Keratinocyte (primary cell): ENCODE measurements around the gene ARMC8. TPM values are rescaled to one million over a fixed set of nuclear protein-coding genes. Genes with fewer than 3 reads are reported as not detected.

Source experiments
- DNase-seq: peaks from one replicate; pipeline ENCODE4 v3.0.0-alpha.2; 2011; ENCODE audit warnings: low read depth, missing footprints, low spot score
- FAIRE-seq: peaks from 2 replicates; lab custom pipeline; 2011; peaks lifted over from hg19 to GRCh38; lab: Jason Lieb, UNC
- H2AFZ ChIP-seq: 2 replicates; pipeline ENCODE4 v1.6.0; 2012; ENCODE audit warnings: low read length, control low read depth, inconsistent platforms; ENCODE audit not compliant: control insufficient read depth
- H3K27ac ChIP-seq: 2 replicates; pipeline ENCODE4 v1.5.1; 2011; ENCODE audit warnings: low read length; ENCODE audit not compliant: control insufficient read depth, insufficient read depth
- H3K27me3 ChIP-seq: 3 replicates; pipeline ENCODE4 v1.6.0; 2011; ENCODE audit warnings: low read length; ENCODE audit not compliant: control insufficient read depth, insufficient read depth; ENCODE audit errors: extremely low read depth
- H3K36me3 ChIP-seq, 2 experiments: 2 replicates in 1 of 2; 3 replicates in 1 of 2; pipeline ENCODE4 v1.5.1; 2011; ENCODE audit warnings: low read length in 2 of 2, mild to moderate bottlenecking in 1 of 2; ENCODE audit not compliant: control insufficient read depth in 2 of 2, insufficient read depth in 2 of 2; ENCODE audit errors: extremely low read depth in 1 of 2
- H3K4me1 ChIP-seq: 3 replicates; pipeline ENCODE4 v1.5.1; 2011; ENCODE audit warnings: low read length; ENCODE audit not compliant: control insufficient read depth, insufficient read depth; ENCODE audit errors: extremely low read depth
- H3K4me2 ChIP-seq: 3 replicates; pipeline ENCODE4 v1.6.0; 2011; ENCODE audit warnings: low read depth, low read length; ENCODE audit not compliant: control insufficient read depth, insufficient read depth; ENCODE audit errors: extremely low read depth
- H3K4me3 ChIP-seq, 3 experiments: fragments of 200-600 bp in 1 of 3; sonication (generic) in 1 of 3; 2 replicates in 2 of 3; 3 replicates in 1 of 3; pipeline ENCODE4 v1.5.1; 2011 to 2016; ENCODE audit warnings: low read length in 3 of 3, mild to moderate bottlenecking in 3 of 3, control low read depth in 2 of 3, inconsistent platforms in 1 of 3, low read depth in 1 of 3, mixed read lengths in 1 of 3, mixed run types in 1 of 3, moderate library complexity in 1 of 3; ENCODE audit not compliant: control insufficient read depth in 2 of 3, insufficient read depth in 2 of 3; ENCODE audit errors: extremely low read depth in 1 of 3
- H3K79me2 ChIP-seq: 2 replicates; pipeline ENCODE4 v1.6.0; 2012; ENCODE audit warnings: low read length; ENCODE audit not compliant: control insufficient read depth, insufficient read depth
- H3K9ac ChIP-seq: 3 replicates; pipeline ENCODE4 v1.6.0; 2011; ENCODE audit warnings: low read length; ENCODE audit not compliant: control insufficient read depth, insufficient read depth; ENCODE audit errors: extremely low read depth
- H3K9me1 ChIP-seq: 3 replicates; pipeline ENCODE4 v1.6.0; 2011; ENCODE audit warnings: low read length; ENCODE audit not compliant: control insufficient read depth, insufficient read depth; ENCODE audit errors: extremely low read depth
- H3K9me3 ChIP-seq: 2 replicates; pipeline ENCODE4 v1.5.1; 2012; ENCODE audit warnings: low read depth, low read length; ENCODE audit not compliant: control insufficient read depth
- H4K20me1 ChIP-seq: 3 replicates; pipeline ENCODE4 v1.6.0; 2011; ENCODE audit warnings: low read length; ENCODE audit not compliant: control insufficient read depth, insufficient read depth; ENCODE audit errors: extremely low read depth
- CTCF ChIP-seq, 3 experiments: IDR thresholded peaks in 1 of 3; conservative IDR thresholded peaks in 1 of 3; optimal IDR thresholded peaks in 1 of 3; 2 replicates in 2 of 3; 3 replicates in 1 of 3; pipeline versions ENCODE3 to v1.5.1; 2011; ENCODE audit warnings: low read length in 3 of 3, mild to moderate bottlenecking in 3 of 3, moderate library complexity in 2 of 3, control low read depth in 1 of 3, inconsistent platforms in 1 of 3; ENCODE audit not compliant: insufficient read depth in 2 of 3; ENCODE audit errors: extremely low read depth in 1 of 3
- EZH2 ChIP-seq: IDR thresholded peaks from one replicate; pipeline ENCODE4 v1.6.1; 2012; ENCODE audit warnings: inconsistent platforms, mild to moderate bottlenecking, low read length, moderate library complexity
- dilution Hi-C: fragments of 300-500 bp; cut with MboI; formaldehyde crosslinking; loops from one replicate; pipeline ENCODE4 v1.7.0; 2020; ENCODE audit warnings: low sequenced_read_pairs; ENCODE audit not compliant: extremely low pct_ligation_motif_present
- polyA plus RNA-seq, 5 experiments: library from polyadenylated mRNA; depleted of rRNA in 3 of 5; stranded (reverse) in 3 of 5; stranded (forward) in 1 of 5; unstranded in 1 of 5; fragments of >200 nt; gene quantifications; 1 replicate in 1 of 5; 2 replicates in 3 of 5; 3 replicates in 1 of 5; pipeline versions ENCODE4 v1.2.1 to v1.2.3, GENCODE V29; 2011 to 2012; ENCODE audit warnings: missing spikeins in 2 of 5, low read depth in 1 of 5, low replicate concordance in 1 of 5

Gene ARMC8
- polyA plus RNA-seq, 1 donor (not counting 4 experiments of a cell fraction or from before 2014, with no cell fraction given), result 50.8 TPM

- Histone ChIP-seq H3K27me3 (no peaks in the 10 kb centered on the region), H3K9me1 (no peaks in the 10 kb centered on the region), H3K36me3 (peaks cover 0 to 4% of the 10 kb centered on the region in 2 experiments), H2AFZ (no peak overlapping the region), H3K9ac (no peak overlapping the region), H3K79me2 (no peaks in the 10 kb centered on the region), H3K4me3 (no peak overlapping the region), H3K9me3 (no peaks in the 10 kb centered on the region), H3K4me2 (no peak overlapping the region), H4K20me1 (no peaks in the 10 kb centered on the region), H3K27ac (no peak overlapping the region), H3K4me1 (no peaks in the 10 kb centered on the region)
- FAIRE-seq, result no peak
- dilution Hi-C loops, result no loop called here
- no peak for TF ChIP-seq CTCF (optimal IDR thresholded peaks at IDR 0.05 in 1 of 3, IDR thresholded peaks at IDR 0.05 in 1 of 3, conservative IDR thresholded peaks at IDR 0.05 in 1 of 3; ENCODE audit: extremely low read depth in 1 of 3, insufficient read depth in 2 of 3, low read length in 3 of 3)
- TF ChIP-seq EZH2, result no peak
- DNase-seq, result no peak
These were observed 80.0 kb downstream of the ARMC8 start for GRCh38 chr3:138267083-138267482.

GRCh38 chr3:138270245-138270644 is 83.1 kb downstream of the ARMC8 start:
- H3K9me3 ChIP-seq, result no peaks in the 10 kb centered on the region
- no peaks in the 10 kb centered on the region for H3K79me2 ChIP-seq
- TF ChIP-seq EZH2 (no peak), CTCF (optimal IDR thresholded peaks at IDR 0.05 in 1 of 3, IDR thresholded peaks at IDR 0.05 in 1 of 3, conservative IDR thresholded peaks at IDR 0.05 in 1 of 3; ENCODE audit: extremely low read depth in 1 of 3, insufficient read depth in 2 of 3, low read length in 3 of 3) (no peak)
- no peak overlapping the region for H3K27ac ChIP-seq
- H3K9ac ChIP-seq, result no peak overlapping the region
- no peak overlapping the region for H3K4me3 ChIP-seq
- H4K20me1 ChIP-seq, result no peaks in the 10 kb centered on the region
- no peak overlapping the region for H2AFZ ChIP-seq
- no peak overlapping the region for H3K4me2 ChIP-seq
- dilution Hi-C loops, result no loop called here
- no peaks in the 10 kb centered on the region for H3K27me3 ChIP-seq
- no peaks in the 10 kb centered on the region for H3K4me1 ChIP-seq
- FAIRE-seq (no peak), DNase-seq (no peak)
- H3K9me1 ChIP-seq, result no peaks in the 10 kb centered on the region
- peaks cover 5 to 8% of the 10 kb centered on the region in 2 experiments for H3K36me3 ChIP-seq
